ENCODE data around the gene PRR30. TPM values are rescaled to one million over a fixed set of nuclear protein-coding genes. Genes with fewer than 3 reads are reported as not detected.
"Not testable (repeated sequence)": the region's sequence is repeated elsewhere in the genome, so short reads cannot be mapped to it uniquely, and the experiment has no call there.

The PRR30 gene
- polyA plus RNA-seq (ENCODE audit: insufficient read length), result not detected
- long read RNA-seq, donor 1, result 0 reads
- long read RNA-seq, donor 2, result 0 reads
- long read RNA-seq, donor 3, result 0 reads
- long read RNA-seq, donor 4, result 0 reads
- long read RNA-seq, donor 5, result 0 reads
- long read RNA-seq, donor 6, result 0 reads
- long read RNA-seq, donor 7, result 0 reads
- long read RNA-seq, donor 8, result 0 reads

DNA sequence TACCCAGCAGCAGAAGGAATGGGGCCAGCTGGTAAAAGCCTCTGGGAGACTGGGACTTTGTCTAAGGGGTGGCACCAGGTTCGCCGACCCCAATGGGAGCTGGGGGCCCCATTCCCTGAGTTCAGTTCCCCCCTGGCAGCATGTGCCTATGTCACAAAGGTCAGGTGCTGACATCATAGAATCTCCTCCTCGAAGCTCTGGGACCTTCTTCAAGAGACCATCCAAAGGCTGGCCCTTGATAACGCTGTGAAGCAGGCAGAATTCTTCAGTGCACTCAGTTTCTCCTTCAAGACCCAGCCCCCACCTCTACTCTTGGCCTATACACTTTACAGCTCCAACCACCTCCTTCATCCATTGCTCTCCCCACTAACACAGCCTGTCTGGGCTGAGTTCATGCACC, at the start of gene PRR30:
PRR30 (minus strand) TSS at position 101 of the 400 bp plus-strand sequence. CDS start 1,081 bp downstream, outside the sequence.
- no peak for DNase-seq

GRCh38 chr2:27186613-27187345, 47.6 kb upstream of the PRR30 start:
- no peak for DNase-seq

- no peak for DNase-seq
Observed at GRCh38 chr2:27185331-27186026, 46.3 kb upstream of the PRR30 start.

DNA sequence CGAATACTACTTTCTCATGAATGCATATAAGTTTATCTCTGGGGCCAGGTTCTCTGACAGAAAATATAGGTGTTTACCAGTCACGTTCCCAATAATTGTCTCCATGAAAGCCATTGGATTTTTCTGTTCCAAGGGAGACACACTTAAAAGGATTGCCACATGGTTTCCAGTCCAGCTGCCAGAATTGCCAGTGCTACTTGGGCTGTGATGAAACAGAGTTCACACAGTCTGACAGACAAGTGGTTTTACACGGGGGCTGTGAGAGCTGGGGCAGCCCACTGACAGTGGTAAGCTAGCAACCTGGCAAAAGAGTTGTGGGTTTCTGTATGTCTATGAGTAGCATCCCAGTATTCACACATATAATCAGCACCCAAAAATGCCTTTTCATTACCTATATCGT, 44.9 kb upstream of the PRR30 start:
- DNase-seq, result no peak

DNA sequence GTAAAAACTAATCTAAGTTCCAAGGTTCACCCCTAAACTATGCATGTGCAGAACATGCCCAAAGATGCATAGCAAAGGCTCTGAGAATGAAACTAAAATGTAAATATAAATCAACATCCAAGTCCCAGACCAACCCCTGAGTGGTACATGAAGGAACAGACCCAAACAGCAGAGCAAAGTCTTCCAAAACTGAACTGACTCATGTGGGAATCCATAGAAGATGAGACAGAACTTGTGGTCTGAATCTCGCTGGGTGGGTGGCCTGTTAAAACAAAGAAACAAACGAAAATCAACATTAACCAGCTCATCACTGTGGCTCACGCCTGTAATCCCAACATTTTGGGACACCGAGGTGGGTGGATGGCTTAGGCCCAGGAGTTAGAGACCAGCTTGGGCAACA, 43.1 kb upstream of the PRR30 start:
- no peak for DNase-seq

GRCh38 chr2:27179344-27180000, 40.3 kb upstream of the PRR30 start:
- no peak for DNase-seq

DNA sequence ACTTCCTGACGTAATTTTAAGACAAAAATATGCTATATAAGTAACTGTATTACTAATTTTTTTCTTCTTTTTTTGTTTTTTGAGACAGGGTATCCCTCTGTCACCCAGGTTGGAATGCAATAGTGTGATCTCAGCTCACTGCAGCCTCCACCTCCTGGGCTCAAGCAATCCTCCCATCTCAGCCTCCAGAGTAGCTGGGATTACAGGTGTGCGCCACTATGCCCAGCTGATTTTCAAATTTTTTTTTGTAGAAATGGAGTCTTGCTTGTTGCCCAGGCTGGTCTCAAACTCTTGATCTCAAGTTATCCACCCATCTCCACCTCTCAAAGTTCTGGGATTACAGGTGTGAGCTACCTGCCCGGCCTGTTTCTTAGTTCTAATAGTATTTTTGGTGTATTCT, 39.3 kb upstream of the PRR30 start:
- no peak for DNase-seq

DNA sequence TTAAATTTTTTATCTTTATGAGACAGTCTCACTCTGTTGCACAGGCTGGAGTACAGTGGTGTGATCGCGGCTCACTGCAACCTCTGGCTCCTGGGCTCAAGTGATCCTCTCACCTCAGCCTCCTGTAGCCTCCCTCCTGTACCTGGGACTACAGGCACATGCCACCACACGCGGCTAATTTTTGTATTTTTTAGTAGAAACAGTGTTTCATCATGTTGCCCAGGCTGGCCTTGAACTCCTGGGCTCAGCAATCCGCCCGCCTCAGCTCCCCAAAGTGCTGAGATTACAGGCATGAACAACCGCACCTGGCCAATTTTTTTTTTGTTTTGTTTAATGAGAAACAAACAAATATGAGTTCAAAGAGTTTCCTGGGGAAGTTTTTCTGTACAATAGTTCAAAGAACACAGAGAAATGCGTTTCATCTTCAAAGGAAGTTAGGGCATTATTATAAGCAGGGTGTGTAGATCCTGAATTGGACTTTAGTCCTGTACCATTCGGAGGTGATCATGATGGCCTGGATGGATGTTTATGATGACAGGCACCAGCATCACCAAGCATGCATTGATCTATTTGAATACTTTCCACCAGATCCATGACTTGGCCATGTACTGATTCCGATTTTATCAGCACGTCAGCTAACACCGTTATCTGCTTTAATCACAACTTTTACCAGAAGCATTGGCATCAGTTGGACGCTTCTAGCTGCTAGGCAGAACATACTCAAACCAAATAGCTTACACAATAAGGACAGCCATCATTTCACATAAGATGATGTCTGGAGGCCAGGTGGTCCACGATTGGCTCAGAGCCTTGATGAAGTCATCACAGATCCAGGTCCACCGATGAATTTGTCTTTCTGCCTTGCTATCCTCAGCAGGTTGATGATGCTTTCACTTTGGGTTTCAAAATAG, 38.5 kb upstream of the PRR30 start:
- no peak for DNase-seq

DNA sequence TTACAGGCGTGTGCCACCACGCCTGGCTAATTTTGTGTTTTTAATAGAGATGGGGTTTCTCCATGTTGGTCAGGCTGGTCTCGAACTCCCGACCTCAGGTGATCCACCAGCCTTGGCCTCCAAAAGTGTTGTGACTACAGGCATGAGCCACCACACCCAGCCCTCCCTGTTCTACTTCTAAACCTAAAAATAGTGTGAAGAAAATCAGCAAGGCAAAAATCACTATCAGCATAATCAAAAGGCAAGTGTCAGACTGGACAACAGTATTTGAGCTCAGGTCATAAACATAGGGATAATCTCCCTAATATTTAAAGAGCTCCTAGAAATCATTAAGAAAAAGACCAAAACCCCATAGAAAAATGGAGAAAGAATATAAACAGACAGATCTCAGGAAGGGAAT, 36.6 kb upstream of the PRR30 start:
- not testable (repeated sequence) for DNase-seq

GRCh38 chr2:27175330-27175729, 36.1 kb upstream of the PRR30 start:
- DNase-seq, result no peak

DNA sequence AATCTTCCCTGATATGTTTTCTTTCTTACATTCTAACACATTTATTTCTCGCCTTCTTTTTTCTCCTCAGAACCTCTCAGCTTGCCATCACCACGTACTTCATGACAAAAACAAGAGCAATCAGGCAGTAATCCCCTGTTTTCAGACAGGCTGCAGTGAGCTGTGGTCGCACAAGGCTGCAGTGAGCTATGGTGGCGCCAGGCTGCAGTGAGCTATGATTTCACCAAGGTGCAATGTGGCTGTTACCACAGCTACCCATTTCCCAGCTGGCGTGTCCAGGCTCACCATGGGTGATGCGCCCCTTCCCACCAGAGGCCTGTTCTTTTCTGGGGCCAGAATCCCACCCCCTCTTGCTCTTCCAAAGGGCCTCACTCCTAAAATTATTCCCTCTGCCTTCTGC, 35.4 kb upstream of the PRR30 start:
- DNase-seq, result no peak

DNA sequence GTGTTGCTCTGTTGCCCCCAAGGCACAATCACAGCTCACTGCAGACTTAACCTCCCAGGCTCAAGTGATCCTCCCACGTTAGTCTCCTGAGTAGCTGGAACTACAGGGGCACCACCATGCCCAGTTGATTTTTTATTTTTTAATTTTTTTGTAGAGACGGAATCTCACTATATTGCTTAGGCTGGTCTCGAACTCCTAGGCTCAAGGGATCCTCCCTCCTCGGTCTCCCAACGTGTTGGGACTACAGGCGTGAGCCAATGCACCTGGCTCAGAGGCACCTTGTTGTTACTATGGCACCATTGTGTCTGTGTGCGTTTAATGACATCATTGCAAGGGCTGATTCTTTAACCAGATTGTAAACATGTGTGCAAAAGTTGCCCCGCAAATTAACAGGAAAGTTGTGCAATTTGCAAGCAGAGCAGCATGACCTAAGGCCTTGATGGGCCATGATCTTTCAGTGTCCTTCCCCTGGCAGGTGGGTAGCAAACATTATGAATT, 32.2 kb upstream of the PRR30 start:
- DNase-seq, result no peak

DNA sequence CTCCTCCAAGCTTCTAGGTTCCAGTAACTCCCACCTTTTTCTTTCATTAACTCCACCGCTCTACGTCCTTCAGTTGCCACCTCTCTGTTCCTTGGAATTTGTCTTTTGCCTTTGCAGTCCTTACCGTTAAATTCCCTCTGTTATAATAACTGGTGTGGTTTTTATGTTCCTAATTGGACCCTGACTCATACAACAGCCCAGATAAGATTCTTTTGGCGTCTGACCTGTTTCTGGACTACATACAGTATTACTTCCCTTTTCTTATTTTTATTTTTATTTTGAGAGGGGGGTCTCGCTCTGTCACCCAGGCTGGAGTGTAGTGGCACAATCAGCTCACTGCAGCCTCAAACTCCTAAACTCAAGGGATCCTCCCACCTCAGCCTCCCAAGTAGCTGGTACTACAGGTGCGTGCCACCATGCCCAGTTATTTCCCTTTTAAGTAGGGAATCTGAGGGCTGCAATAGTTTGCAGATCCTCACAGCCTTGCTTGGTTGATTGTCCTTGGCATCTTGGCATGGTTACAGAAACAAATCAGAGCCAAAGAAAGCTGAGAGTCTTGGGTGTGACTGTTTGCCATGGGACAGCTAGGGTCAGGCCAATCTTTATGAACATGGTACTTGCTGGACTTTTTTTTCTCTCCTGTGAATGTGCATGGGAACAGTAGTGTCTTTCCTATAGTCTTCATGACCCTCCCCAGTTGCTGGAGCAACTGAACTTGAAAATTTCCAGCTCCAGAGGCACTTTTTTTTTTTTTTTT, 31.5 kb upstream of the PRR30 start:
- DNase-seq, result no peak

- no peak for DNase-seq
Observed at GRCh38 chr2:27164960-27165763, 26.0 kb upstream of the PRR30 start.

- no peak for DNase-seq
Observed at GRCh38 chr2:27162151-27163121, 23.2 kb upstream of the PRR30 start.

DNA sequence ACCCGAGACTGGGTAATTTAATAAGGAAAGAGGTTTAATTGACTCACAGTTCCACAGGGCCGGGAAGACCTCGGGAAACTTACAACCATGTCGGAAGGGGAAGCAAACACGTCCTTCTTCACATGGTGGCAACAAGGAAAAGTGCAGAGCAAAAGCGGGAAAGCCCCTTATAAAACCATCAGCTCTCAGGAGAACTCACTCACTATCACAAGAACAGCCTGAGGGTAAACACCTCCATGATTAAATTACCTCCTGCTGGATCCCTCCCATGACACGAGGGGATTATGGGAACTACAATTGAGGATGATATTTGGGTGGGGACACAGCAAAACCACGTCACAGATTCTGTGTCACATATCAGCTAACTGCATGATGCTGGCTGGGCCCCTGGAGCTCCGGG, 21.0 kb upstream of the PRR30 start:
- no peak for DNase-seq

GRCh38 chr2:27159271-27159670, 20.1 kb upstream of the PRR30 start:
- DNase-seq, result no peak

GRCh38 chr2:27158468-27158867, 19.3 kb upstream of the PRR30 start:
- no peak for DNase-seq

GRCh38 chr2:27155069-27155520, 15.9 kb upstream of the PRR30 start:
- DNase-seq, result no peak
